Activated CD8-positive, alpha-beta memory T cell treated with anti-CD3 and anti-CD28 coated beads for 24 hours (primary cell): ENCODE data around the gene POU2AF1.
"Not testable (repeated sequence)": the region's sequence is repeated elsewhere in the genome, so short reads cannot be mapped to it uniquely, and the experiment has no call there.

Source experiments
- DNase-seq: peaks from one replicate; pipeline ENCODE4 v3.0.0-alpha.2; 2020

Gene POU2AF1

GRCh38 chr11:111408789-111409727 is 30.0 kb upstream of the POU2AF1 start:
- no peak for DNase-seq

DNA sequence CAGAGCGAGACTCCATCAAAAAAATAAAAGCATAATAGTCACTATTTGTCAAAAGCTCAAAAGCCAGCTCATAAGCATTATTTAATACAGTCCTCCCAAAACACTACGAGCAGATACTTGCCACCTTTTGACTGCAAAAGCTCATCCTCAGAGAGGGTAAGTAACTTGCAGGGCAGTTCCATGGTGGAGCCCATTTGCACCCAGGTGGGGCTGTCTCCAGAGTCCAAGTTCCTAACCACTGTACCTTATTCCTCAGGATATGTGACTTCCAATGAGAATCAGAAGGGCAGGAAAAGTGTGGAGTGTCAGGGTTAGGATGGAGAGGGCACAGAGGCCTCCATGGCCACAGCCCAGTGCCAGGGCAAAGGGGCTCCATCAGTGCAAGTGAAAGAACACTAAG is 28.6 kb upstream of the POU2AF1 start:
- DNase-seq: no peak

DNA sequence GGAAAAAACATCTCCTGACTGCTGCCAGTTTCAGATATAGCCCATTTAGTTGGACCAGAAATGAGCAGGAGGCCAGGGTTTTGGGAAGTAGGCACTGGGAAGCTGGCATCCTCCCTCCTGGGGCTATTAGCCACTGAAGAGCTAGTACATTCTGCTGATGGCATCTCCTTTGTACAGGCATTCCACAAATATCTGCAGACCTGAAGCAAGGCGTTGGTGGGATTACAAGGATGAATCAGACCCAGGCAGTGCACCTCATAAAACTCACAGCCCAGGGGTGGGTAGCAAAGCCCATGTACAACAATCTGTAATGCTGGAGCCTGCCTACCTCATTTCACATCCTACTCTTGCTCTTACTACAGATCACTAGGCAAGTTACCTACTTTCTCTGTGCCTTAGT is 27.5 kb upstream of the POU2AF1 start:
- no peak for DNase-seq

GRCh38 chr11:111406091-111406490 is 27.0 kb upstream of the POU2AF1 start:
- DNase-seq: no peak

DNA sequence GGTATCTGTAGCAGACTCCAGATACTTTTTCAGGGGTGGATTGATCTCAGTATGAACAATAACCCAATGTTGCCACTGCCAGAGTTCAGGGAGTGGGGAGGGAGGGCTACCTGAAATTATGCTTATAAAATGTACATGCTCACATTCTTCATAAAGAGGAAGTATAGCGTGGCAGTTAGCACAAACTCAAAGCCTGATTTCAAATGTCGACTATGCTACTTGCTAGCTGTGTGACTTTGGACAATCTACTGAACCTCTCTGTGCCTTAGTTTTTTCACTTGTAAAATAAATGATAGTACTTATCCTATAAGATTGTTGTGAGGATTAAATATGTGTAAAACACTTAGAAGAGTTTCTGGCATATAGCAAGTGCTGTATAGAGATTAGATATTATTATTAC is 26.5 kb upstream of the POU2AF1 start:
- no peak for DNase-seq

- DNase-seq: no peak
Measured at GRCh38 chr11:111403051-111403726, 24.1 kb upstream of the POU2AF1 start.

- no peak for DNase-seq
Measured at GRCh38 chr11:111402411-111402810, 23.3 kb upstream of the POU2AF1 start.

DNA sequence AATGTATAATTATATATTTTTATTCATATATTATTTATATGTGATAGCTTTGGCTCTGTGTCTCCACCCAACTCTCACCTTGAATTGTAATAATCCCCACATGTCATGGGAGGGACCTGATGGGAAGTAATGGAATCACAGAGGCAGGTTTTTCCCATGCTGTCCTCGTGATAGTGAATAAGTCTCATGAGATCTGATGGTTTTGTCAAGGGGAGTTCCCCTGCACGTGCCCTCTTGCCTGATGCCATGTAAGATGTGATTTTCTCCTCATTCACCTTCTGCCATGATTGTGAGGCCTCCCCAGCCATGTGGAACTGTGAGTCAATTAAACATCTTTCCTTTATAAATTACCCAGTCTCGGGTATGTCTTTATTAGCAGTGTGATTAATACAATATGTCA is 22.9 kb upstream of the POU2AF1 start:
- not testable (repeated sequence) for DNase-seq

- no peak for DNase-seq
Measured at GRCh38 chr11:111400595-111400994, 21.5 kb upstream of the POU2AF1 start.

DNA sequence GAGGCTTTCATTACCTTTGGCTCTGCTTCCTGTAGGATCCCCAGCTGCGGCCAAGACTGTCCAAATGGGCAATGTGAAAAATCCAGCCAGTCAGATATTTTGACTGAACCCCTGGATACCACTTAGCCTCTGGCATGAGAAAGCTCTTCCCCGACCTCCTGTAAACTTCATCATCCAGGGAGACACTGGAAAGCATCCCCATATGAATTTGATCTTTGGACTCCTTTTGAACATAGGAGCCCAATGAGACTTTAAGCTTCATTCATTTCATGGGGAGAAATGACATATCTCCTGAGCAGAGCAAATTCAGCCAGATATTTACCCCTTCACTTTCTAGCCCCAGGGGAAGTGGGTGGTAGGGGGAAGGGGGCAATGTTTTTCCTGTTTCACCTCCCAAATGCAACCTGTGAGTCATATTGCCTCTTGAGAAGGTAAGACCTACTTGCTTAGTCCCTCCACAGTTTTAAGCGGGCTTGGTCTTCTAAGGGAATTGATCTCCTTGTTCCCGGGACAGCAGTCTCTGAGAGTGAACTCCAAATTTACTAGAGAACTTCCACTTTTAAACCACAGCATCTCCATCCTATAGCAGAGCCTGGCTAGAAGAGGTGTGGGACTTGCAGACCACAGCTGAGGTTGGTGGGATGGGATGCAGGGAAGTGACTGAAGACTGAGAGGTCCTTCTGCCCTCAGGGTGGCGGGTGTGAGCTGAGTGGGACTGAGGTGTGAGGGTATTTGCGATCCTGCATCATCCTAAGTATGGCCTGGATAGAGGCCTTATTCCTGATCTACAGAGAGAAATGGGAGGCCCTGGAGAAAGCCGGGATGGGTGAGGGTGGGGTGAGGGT is 20.3 kb upstream of the POU2AF1 start:
- no peak for DNase-seq

DNA sequence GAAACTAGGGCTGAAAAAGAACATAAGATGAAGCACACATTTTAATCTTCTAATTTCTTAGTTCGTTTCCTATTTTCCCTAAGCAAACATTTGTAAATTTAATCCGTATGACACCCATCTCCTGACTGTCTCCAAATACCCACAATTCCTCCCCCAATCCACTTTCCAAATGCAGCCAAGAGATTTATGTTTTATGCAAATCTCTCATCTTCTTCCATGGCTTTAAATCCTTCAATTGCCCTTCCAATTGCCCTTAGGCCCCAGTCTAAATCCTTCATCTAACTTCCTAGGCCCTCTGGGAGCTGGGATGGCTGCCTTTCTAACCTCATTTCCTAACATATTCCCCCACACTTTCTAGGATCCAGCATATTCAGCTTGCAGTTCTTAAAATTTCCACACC is 18.0 kb upstream of the POU2AF1 start:
- no peak for DNase-seq

DNA sequence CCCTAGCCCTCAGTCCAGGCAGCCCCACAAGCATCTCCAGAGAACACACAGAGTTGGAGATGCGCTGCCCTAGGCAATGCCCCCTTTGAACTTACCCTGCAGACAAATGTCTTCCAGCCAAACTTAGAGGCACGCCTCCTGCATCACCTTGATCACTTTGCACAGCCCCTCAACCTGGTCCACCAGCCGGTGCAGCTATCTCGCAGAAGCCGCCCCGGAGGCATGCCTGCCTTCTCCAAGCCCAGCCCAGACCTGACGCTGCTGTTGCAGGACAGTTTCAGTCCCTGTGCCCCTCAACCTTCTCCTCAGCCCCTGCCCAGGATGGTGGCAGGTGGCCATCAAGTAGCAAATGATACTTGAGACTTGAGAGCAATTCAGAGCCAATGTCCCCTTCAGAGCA is 16.7 kb upstream of the POU2AF1 start:
- DNase-seq: no peak

- DNase-seq: no peak
Measured at GRCh38 chr11:111395081-111395480, 16.0 kb upstream of the POU2AF1 start.

DNA sequence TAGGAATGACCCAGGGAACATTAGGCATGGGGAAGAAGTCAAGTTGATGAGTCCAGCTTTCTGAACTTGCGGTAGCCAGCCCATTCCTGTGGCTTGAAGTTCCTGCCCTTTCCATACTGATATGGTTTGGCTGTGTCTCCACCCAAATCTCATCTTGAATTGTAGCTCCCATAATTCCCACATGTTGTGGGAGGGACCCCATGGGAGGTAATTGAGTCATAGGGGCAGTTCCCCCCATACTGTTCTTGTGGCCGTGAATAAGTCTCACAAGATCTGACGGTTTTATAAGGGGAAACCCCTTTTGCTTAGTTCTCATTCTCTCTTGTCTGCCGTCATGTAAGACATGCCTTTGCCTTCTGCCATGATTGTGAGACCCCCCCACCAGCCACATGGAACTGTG is 15.1 kb upstream of the POU2AF1 start:
- DNase-seq: not testable (repeated sequence)

GRCh38 chr11:111393585-111393984 is 14.5 kb upstream of the POU2AF1 start:
- no peak for DNase-seq

- DNase-seq: no peak
Measured at GRCh38 chr11:111393096-111393495, 14.0 kb upstream of the POU2AF1 start.

- DNase-seq: no peak
Measured at GRCh38 chr11:111392552-111392951, 13.5 kb upstream of the POU2AF1 start.

DNA sequence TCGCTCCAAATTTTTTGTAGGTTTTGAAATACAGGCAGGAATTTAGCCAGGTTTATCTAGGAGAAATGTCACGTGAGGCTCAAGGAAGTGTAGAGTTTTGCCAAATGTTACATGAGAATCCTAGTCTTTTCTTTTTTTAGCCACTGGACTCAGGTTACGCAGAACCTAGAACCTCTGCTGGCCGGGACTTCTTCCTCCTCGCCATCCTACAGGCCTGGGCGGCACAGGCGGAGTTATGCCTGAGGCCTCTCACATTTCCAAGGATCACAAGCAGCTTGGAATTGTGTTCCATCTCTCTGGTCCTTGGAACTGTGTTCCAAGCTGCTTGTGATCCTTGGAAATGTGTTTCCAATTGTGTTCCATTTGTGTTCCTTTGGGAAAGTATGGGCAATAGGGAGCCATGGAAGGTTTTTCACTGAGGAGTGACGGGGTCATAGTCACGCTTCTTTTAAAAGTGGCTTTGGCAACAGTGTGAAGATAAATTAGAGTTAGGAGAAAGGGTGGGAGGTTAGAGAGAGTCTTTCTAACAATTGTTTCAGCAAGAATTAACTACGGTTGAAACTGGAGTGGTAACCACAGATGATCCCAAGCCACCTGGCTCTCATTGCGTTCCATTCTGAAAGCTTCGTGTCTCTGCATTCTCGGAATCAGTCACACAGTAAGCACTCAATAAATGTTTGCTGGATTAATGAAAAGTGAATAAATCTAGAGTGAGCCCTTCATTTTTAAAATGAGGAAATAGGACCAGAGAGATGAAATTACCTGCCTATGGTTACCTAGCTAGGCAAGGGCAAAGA is 12.5 kb upstream of the POU2AF1 start:
- no peak for DNase-seq

DNA sequence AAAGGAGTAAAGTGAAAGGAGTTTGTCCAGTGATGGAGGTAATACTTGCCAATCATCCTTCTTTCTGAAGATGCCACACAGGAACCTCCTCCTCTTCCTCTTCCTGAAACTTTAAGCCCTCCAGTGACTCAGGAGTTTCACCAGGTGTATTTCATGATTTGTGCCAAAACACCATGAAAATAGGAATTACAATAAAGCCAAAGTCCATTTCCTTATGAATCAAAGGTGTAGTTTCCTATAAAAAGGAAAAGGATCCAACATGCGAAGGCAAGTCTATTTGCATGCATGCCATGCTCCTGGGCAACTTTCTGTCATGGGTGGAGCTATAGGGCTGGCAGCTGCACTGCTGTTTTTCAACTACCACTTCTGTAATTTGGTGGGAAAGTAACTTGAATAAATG is 9.8 kb upstream of the POU2AF1 start:
- no peak for DNase-seq

DNA sequence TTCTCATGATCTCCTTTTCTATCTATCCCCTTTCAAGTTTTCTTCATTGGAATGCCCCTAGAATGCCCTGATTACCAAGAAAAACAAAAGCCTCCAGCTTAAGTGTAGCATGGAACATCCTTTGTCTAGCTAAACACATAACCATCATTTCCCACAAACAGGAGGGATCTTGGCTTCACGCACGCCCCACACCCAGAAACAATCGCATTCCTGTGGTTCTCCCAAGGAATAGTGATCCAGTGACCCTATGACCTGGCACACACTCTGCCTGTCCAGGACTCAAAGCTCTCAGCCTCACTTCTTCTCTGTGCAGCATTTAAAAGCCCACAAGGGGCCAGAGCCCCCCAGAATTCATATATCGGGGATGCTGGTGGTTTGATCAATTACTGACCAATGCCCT is 9.3 kb upstream of the POU2AF1 start:
- DNase-seq: no peak

GRCh38 chr11:111387363-111387762 is 8.3 kb upstream of the POU2AF1 start:
- no peak for DNase-seq

DNA sequence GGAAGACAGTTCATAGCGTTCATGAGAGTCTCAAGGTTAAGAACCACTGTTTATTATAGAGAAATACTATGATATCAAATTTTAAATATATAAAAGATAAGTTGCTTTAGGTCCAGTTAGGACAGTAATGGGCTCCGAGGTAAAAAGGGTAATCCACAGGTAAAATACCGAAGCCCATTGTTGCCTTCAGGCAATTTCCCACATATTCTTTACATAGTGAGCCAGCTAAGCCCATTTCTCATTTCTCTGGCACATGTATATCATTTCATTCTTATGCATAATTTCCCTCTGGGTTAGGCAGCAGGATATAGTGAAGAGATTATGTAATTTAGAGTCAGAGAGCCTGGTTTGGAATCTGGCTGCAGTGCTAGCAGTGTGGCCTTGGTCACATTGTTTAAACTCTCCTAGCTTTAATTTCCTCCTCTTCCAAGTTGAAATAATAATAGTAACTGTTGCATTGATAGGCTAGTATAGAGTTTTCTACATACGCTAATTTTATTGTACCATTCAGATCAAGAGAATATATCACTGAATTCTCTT is 7.6 kb upstream of the POU2AF1 start:
- no peak for DNase-seq
